Transverse colon (tissue), 4 donors: Measurements from ENCODE around the gene SVIL.
"Not testable (repeated sequence)": the region's sequence is repeated elsewhere in the genome, so short reads cannot be mapped to it uniquely, and the experiment has no call there.

ENCODE experiments used
- POLR2A ChIP-seq: fragments of 450-650 bp; IDR thresholded peaks from one replicate; pipeline ENCODE4 v1.6.1; 2016; ENCODE audit warnings: antibody characterized with exemption, mild to moderate bottlenecking, moderate library complexity
- POLR2AphosphoS5 ChIP-seq, 3 donors: sonication (generic); formaldehyde crosslinking; IDR thresholded peaks; one replicate each; pipeline ENCODE4 v1.6.1; 2016; ENCODE audit warnings: antibody characterized with exemption in 3 of 3
- TF ChIP-seq, protein P1 (sequence below), 5 experiments: fragments of 200-600 bp in 3 of 5; fragments of 450-650 bp in 2 of 5; sonication (generic) in 3 of 5; IDR thresholded peaks; 1 replicate in 2 of 5; 2 replicates in 3 of 5; pipeline ENCODE4 v1.5.1; 2016 to 2017; ENCODE audit warnings: antibody characterized with exemption in 5 of 5, inconsistent platforms in 3 of 5, mild to moderate bottlenecking in 2 of 5, moderate library complexity in 1 of 5

DNA sequence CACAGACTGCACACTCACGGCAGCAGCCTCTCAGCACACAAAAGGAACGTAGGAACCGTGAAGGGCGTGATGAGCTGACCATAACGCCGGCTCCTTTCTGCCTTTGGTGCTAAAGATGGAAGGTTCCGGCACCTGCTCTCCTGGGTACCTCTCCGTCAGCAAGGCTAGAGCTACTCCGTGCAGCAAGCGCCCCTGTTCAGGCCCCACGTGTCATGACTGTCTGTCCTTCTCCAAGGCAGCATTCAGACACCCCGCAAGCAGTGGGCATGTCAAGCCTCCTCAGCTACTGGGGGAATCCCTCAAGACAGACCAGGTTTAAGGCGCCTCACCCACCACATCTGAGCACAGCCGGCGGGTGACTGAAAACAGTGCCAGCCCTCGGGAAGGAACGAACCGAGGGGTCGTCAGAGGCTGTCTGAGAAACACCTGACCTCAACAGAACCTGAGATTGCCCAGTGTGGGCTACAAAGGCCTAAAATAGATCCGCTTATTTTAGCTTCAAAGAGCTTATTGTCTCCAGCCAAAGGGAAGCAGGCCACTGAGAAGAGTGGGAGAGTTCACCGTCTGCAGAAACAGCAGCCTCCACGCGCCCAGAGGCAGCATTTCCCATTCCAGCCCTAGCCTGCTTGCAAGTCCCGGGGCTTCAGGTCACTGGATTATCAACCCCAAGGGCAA is 124.2 kb downstream of the SVIL start:
- TF ChIP-seq POLR2AphosphoS5 (IDR thresholded peaks at IDR 0.05); POLR2A: not testable (repeated sequence)
- TF ChIP-seq, protein P1, sequence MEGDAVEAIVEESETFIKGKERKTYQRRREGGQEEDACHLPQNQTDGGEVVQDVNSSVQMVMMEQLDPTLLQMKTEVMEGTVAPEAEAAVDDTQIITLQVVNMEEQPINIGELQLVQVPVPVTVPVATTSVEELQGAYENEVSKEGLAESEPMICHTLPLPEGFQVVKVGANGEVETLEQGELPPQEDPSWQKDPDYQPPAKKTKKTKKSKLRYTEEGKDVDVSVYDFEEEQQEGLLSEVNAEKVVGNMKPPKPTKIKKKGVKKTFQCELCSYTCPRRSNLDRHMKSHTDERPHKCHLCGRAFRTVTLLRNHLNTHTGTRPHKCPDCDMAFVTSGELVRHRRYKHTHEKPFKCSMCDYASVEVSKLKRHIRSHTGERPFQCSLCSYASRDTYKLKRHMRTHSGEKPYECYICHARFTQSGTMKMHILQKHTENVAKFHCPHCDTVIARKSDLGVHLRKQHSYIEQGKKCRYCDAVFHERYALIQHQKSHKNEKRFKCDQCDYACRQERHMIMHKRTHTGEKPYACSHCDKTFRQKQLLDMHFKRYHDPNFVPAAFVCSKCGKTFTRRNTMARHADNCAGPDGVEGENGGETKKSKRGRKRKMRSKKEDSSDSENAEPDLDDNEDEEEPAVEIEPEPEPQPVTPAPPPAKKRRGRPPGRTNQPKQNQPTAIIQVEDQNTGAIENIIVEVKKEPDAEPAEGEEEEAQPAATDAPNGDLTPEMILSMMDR (IDR thresholded peaks at IDR 0.05) = not testable (repeated sequence)
